ENCODE data around the gene FANK1. TPM values are rescaled to one million over a fixed set of nuclear protein-coding genes. Genes with fewer than 3 reads are reported as not detected.
A peak's percentile ranks its signal among the peaks of the same experiment; 100 is the strongest.

The FANK1 gene
- polyA plus RNA-seq, 4 donors: 1.5 to 4.0 (median 2.8) TPM

GRCh38 chr10:125982260-125982948 is 86.0 kb downstream of the FANK1 start:
- no peaks in the 10 kb centered on the region for H3K4me1 ChIP-seq (ENCODE audit: control insufficient read depth in 3 of 3, insufficient read depth in 2 of 3, low read depth in 1 of 3, low read length in 2 of 3)
- 17 to 20% (median 19%) methylated on average over 6 of the region's 6 CpGs for WGBS, 3 donors
- no peak for FAIRE-seq

GRCh38 chr10:125983161-125983560 is 86.8 kb downstream of the FANK1 start:
- no peaks in the 10 kb centered on the region for H3K36me3 ChIP-seq (ENCODE audit: control insufficient read depth in 3 of 3, insufficient read depth in 2 of 3, low read depth in 1 of 3, low read length in 3 of 3)
- 75 to 81% (median 78%) methylated on average over 6 of the region's 6 CpGs for WGBS, 3 donors
- no peak overlapping the region for H3K4me3 ChIP-seq (ENCODE audit: low read depth in 1 of 3, low read length in 3 of 3)
- no peaks in the 10 kb centered on the region for H3K9me3 ChIP-seq (ENCODE audit: control insufficient read depth in 2 of 2, insufficient read depth in 1 of 2, low read depth in 1 of 2, low read length in 1 of 2)
- no peak overlapping the region for H3K27ac ChIP-seq (ENCODE audit: low read depth in 1 of 3, low read length in 2 of 3)
- no peaks in the 10 kb centered on the region for H3K27me3 ChIP-seq (ENCODE audit: control insufficient read depth in 3 of 3, insufficient read depth in 3 of 3, low read length in 3 of 3)
- FAIRE-seq: no peak
- H3K4me1 ChIP-seq (ENCODE audit: control insufficient read depth in 3 of 3, insufficient read depth in 2 of 3, low read depth in 1 of 3, low read length in 2 of 3): no peaks in the 10 kb centered on the region
- no peak for DNase-seq

More at GRCh38 chr10:125982260-125982948, 86.0 kb downstream of the FANK1 start:
- no peak overlapping the region for H3K27ac ChIP-seq (ENCODE audit: low read depth in 1 of 3, low read length in 2 of 3)
- H3K36me3 ChIP-seq (ENCODE audit: control insufficient read depth in 3 of 3, insufficient read depth in 2 of 3, low read depth in 1 of 3, low read length in 3 of 3): no peaks in the 10 kb centered on the region
- no peak overlapping the region for H3K4me3 ChIP-seq (ENCODE audit: low read depth in 1 of 3, low read length in 3 of 3)
- H3K9me3 ChIP-seq (ENCODE audit: control insufficient read depth in 2 of 2, insufficient read depth in 1 of 2, low read depth in 1 of 2, low read length in 1 of 2): no peaks in the 10 kb centered on the region
- DNase-seq: peak; percentile 62 to 72
- H3K27me3 ChIP-seq (ENCODE audit: control insufficient read depth in 3 of 3, insufficient read depth in 3 of 3, low read length in 3 of 3): no peaks in the 10 kb centered on the region

GRCh38 chr10:125983656-125984055 is 87.3 kb downstream of the FANK1 start:
- Histone ChIP-seq H3K27me3 (ENCODE audit: control insufficient read depth in 3 of 3, insufficient read depth in 3 of 3, low read length in 3 of 3) (no peaks in the 10 kb centered on the region), H3K9me3 (ENCODE audit: control insufficient read depth in 2 of 2, insufficient read depth in 1 of 2, low read depth in 1 of 2, low read length in 1 of 2) (no peaks in the 10 kb centered on the region), H3K27ac (ENCODE audit: low read depth in 1 of 3, low read length in 2 of 3) (no peak overlapping the region), H3K4me1 (ENCODE audit: control insufficient read depth in 3 of 3, insufficient read depth in 2 of 3, low read depth in 1 of 3, low read length in 2 of 3) (no peaks in the 10 kb centered on the region), H3K36me3 (ENCODE audit: control insufficient read depth in 3 of 3, insufficient read depth in 2 of 3, low read depth in 1 of 3, low read length in 3 of 3) (no peaks in the 10 kb centered on the region), H3K4me3 (ENCODE audit: low read depth in 1 of 3, low read length in 3 of 3) (no peak overlapping the region)
- WGBS, 3 donors: 85 to 93% (median 85%) methylated on average over 5 of the region's 5 CpGs
- FAIRE-seq: no peak
- no peak for DNase-seq

GRCh38 chr10:125984346-125984745 is 88.0 kb downstream of the FANK1 start:
- Histone ChIP-seq H3K9me3 (ENCODE audit: control insufficient read depth in 2 of 2, insufficient read depth in 1 of 2, low read depth in 1 of 2, low read length in 1 of 2) (no peaks in the 10 kb centered on the region), H3K27ac (ENCODE audit: low read depth in 1 of 3, low read length in 2 of 3) (no peak overlapping the region), H3K4me1 (ENCODE audit: control insufficient read depth in 3 of 3, insufficient read depth in 2 of 3, low read depth in 1 of 3, low read length in 2 of 3) (no peaks in the 10 kb centered on the region), H3K27me3 (ENCODE audit: control insufficient read depth in 3 of 3, insufficient read depth in 3 of 3, low read length in 3 of 3) (no peaks in the 10 kb centered on the region), H3K4me3 (ENCODE audit: low read depth in 1 of 3, low read length in 3 of 3) (no peak overlapping the region), H3K36me3 (ENCODE audit: control insufficient read depth in 3 of 3, insufficient read depth in 2 of 3, low read depth in 1 of 3, low read length in 3 of 3) (no peaks in the 10 kb centered on the region)
- 71 to 74% (median 73%) methylated on average over 4 of the region's 4 CpGs for WGBS, 3 donors
- no peak for DNase-seq
- no peak for FAIRE-seq

- Histone ChIP-seq H3K9me3 (ENCODE audit: control insufficient read depth in 2 of 2, insufficient read depth in 1 of 2, low read depth in 1 of 2, low read length in 1 of 2) (no peaks in the 10 kb centered on the region), H3K36me3 (ENCODE audit: control insufficient read depth in 3 of 3, insufficient read depth in 2 of 3, low read depth in 1 of 3, low read length in 3 of 3) (no peaks in the 10 kb centered on the region), H3K4me1 (ENCODE audit: control insufficient read depth in 3 of 3, insufficient read depth in 2 of 3, low read depth in 1 of 3, low read length in 2 of 3) (no peaks in the 10 kb centered on the region), H3K27me3 (ENCODE audit: control insufficient read depth in 3 of 3, insufficient read depth in 3 of 3, low read length in 3 of 3) (no peaks in the 10 kb centered on the region), H3K27ac (ENCODE audit: low read depth in 1 of 3, low read length in 2 of 3) (no peak overlapping the region), H3K4me3 (ENCODE audit: low read depth in 1 of 3, low read length in 3 of 3) (no peak overlapping the region)
- no peak for FAIRE-seq
- DNase-seq: no peak
- WGBS, 3 donors: 86% methylated on average over 6 of the region's 6 CpGs
Observed at GRCh38 chr10:125984865-125985495, 88.6 kb downstream of the FANK1 start.

GRCh38 chr10:125985557-125986240 is 89.3 kb downstream of the FANK1 start:
- H3K4me3 ChIP-seq (ENCODE audit: low read depth in 1 of 3, low read length in 3 of 3): no peak overlapping the region
- H3K27me3 ChIP-seq (ENCODE audit: control insufficient read depth in 3 of 3, insufficient read depth in 3 of 3, low read length in 3 of 3): no peaks in the 10 kb centered on the region
- H3K36me3 ChIP-seq (ENCODE audit: control insufficient read depth in 3 of 3, insufficient read depth in 2 of 3, low read depth in 1 of 3, low read length in 3 of 3): no peaks in the 10 kb centered on the region
- H3K4me1 ChIP-seq (ENCODE audit: control insufficient read depth in 3 of 3, insufficient read depth in 2 of 3, low read depth in 1 of 3, low read length in 2 of 3): no peaks in the 10 kb centered on the region
- WGBS, 3 donors: 83 to 88% (median 84%) methylated on average over 5 of the region's 5 CpGs
- DNase-seq: no peak
- H3K27ac ChIP-seq (ENCODE audit: low read depth in 1 of 3, low read length in 2 of 3): no peak overlapping the region
- no peak for FAIRE-seq
- H3K9me3 ChIP-seq (ENCODE audit: control insufficient read depth in 2 of 2, insufficient read depth in 1 of 2, low read depth in 1 of 2, low read length in 1 of 2): peaks cover 0 to 2% of the 10 kb centered on the region in 2 donors

- no peak overlapping the region for H3K27ac ChIP-seq (ENCODE audit: low read depth in 1 of 3, low read length in 2 of 3)
- WGBS, 3 donors: 87 to 96% (median 94%) methylated on average over 5 of the region's 5 CpGs
- peaks cover 0 to 2% of the 10 kb centered on the region in 2 donors for H3K9me3 ChIP-seq (ENCODE audit: control insufficient read depth in 2 of 2, insufficient read depth in 1 of 2, low read depth in 1 of 2, low read length in 1 of 2)
- H3K4me3 ChIP-seq (ENCODE audit: low read depth in 1 of 3, low read length in 3 of 3): no peak overlapping the region
- DNase-seq: no peak
- H3K4me1 ChIP-seq (ENCODE audit: control insufficient read depth in 3 of 3, insufficient read depth in 2 of 3, low read depth in 1 of 3, low read length in 2 of 3): no peaks in the 10 kb centered on the region
- no peaks in the 10 kb centered on the region for H3K27me3 ChIP-seq (ENCODE audit: control insufficient read depth in 3 of 3, insufficient read depth in 3 of 3, low read length in 3 of 3)
- H3K36me3 ChIP-seq (ENCODE audit: control insufficient read depth in 3 of 3, insufficient read depth in 2 of 3, low read depth in 1 of 3, low read length in 3 of 3): no peaks in the 10 kb centered on the region
- no peak for FAIRE-seq
Observed at GRCh38 chr10:125989791-125990190, 93.4 kb downstream of the FANK1 start.

GRCh38 chr10:125990974-125991373 is 94.6 kb downstream of the FANK1 start:
- H3K9me3 ChIP-seq (ENCODE audit: control insufficient read depth in 2 of 2, insufficient read depth in 1 of 2, low read depth in 1 of 2, low read length in 1 of 2): peaks cover 0 to 2% of the 10 kb centered on the region in 2 donors
- no peak for DNase-seq
- 94 to 98% (median 98%) methylated on average over 2 of the region's 2 CpGs for WGBS, 3 donors
- no peak for FAIRE-seq
- H3K4me1 ChIP-seq (ENCODE audit: control insufficient read depth in 3 of 3, insufficient read depth in 2 of 3, low read depth in 1 of 3, low read length in 2 of 3): no peaks in the 10 kb centered on the region
- H3K27me3 ChIP-seq (ENCODE audit: control insufficient read depth in 3 of 3, insufficient read depth in 3 of 3, low read length in 3 of 3): no peaks in the 10 kb centered on the region
- no peak overlapping the region for H3K27ac ChIP-seq (ENCODE audit: low read depth in 1 of 3, low read length in 2 of 3)
- no peaks in the 10 kb centered on the region for H3K36me3 ChIP-seq (ENCODE audit: control insufficient read depth in 3 of 3, insufficient read depth in 2 of 3, low read depth in 1 of 3, low read length in 3 of 3)
- no peak overlapping the region for H3K4me3 ChIP-seq (ENCODE audit: low read depth in 1 of 3, low read length in 3 of 3)
